Measurements from ENCODE around the gene ERVMER34-1. TPM values are rescaled to one million over a fixed set of nuclear protein-coding genes. Genes with fewer than 3 reads are reported as not detected.

The ERVMER34-1 gene, protein sequence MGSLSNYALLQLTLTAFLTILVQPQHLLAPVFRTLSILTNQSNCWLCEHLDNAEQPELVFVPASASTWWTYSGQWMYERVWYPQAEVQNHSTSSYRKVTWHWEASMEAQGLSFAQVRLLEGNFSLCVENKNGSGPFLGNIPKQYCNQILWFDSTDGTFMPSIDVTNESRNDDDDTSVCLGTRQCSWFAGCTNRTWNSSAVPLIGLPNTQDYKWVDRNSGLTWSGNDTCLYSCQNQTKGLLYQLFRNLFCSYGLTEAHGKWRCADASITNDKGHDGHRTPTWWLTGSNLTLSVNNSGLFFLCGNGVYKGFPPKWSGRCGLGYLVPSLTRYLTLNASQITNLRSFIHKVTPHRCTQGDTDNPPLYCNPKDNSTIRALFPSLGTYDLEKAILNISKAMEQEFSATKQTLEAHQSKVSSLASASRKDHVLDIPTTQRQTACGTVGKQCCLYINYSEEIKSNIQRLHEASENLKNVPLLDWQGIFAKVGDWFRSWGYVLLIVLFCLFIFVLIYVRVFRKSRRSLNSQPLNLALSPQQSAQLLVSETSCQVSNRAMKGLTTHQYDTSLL
- total RNA-seq (2022; extraction: Qiagen RNA extraction; ENCODE audit: low read depth): 0.27 to 0.56 TPM (median 0.37 TPM) in 5 replicates

GRCh38 chr4:52750819-52751486, at the start of gene ERVMER34-1:
Gene ERVMER34-1, minus strand, starts transcription at chr4:52751425. Its CDS starts 5,905 bp downstream, at chr4:52745520.

Other genes starting within 250 kb of the ERVMER34-1 start
- gene USP46, start 92.1 kb downstream of the ERVMER34-1 start, total RNA-seq (2022; extraction: Qiagen RNA extraction; ENCODE audit: low read depth): 6.0 to 8.6 TPM (median 7.2 TPM) in 5 replicates
- gene RASL11B, start 110.9 kb upstream of the ERVMER34-1 start, total RNA-seq (2022; extraction: Qiagen RNA extraction; ENCODE audit: low read depth): 0.08 to 0.11 TPM in 2 of 5 replicates, not detected in the others